ENCODE data around the gene DUSP1.

- TF ChIP-seq CTCF (IDR thresholded peaks at IDR 0.05) (no peak), POLR2A (IDR thresholded peaks at IDR 0.05) (no peak)
These were observed 18.9 kb upstream of the DUSP1 start for GRCh38 chr5:172789687-172790495.

Measured in transverse colon (tissue), 3 donors.